SK-N-SH (cell line): ENCODE results near the gene SULF2. TPM values are rescaled to one million over a fixed set of nuclear protein-coding genes. Genes with fewer than 3 reads are reported as not detected.

ENCODE experiments used
- CTCF ChIA-PET: fragments of 300-600, 350-600 bp; formaldehyde crosslinking; extraction: SDS; loops from one replicate; lab custom pipeline; 2021; lab: Yijun Ruan, JAX
- POLR2A ChIA-PET: fragments of 350-600 bp; sonication (Branson Sonifier 250); formaldehyde crosslinking; extraction: SDS; loops from one replicate; lab custom pipeline; 2020; ENCODE audit warnings: antibody characterized with exemption, inconsistent platforms; lab: Yijun Ruan, JAX
- DNase-seq: peaks from one replicate; pipeline ENCODE4 v3.0.0; 2012
- H2AFZ ChIP-seq: fragments of 200-600 bp; sonication (generic); 2 replicates; pipeline ENCODE4 v1.8.1; 2016; ENCODE audit warnings: antibody characterized with exemption, mild to moderate bottlenecking, low read depth
- H3F3A ChIP-seq: fragments of 200-600 bp; sonication (generic); replicated peaks from 2 replicates; pipeline ENCODE3; 2016; ENCODE audit warnings: antibody characterized with exemption, mild to moderate bottlenecking; ENCODE audit not compliant: insufficient read depth
- H3K27ac ChIP-seq, 2 experiments: fragments of 200-500 bp in 1 of 2; fragments of 200-600 bp in 1 of 2; sonication (Bioruptor generic) in 1 of 2; sonication (generic), shearing (Covaris generic) in 1 of 2; 2 replicates each; pipeline versions ENCODE4 v1.5.1 to v1.6.1; 2014 to 2016; ENCODE audit warnings: low read depth in 2 of 2, inconsistent platforms in 1 of 2, low read length in 1 of 2, mild to moderate bottlenecking in 1 of 2, mixed read lengths in 1 of 2
- H3K27me3 ChIP-seq: fragments of 200-600 bp; sonication (generic), shearing (Covaris generic); 2 replicates; pipeline ENCODE4 v1.6.1; 2016; ENCODE audit warnings: mixed run types; ENCODE audit not compliant: insufficient read depth
- H3K36me3 ChIP-seq, 2 experiments: fragments of 200-500 bp in 1 of 2; fragments of 200-600 bp in 1 of 2; sonication (Bioruptor generic) in 1 of 2; sonication (generic) in 1 of 2; replicated peaks in 1 of 2; 2 replicates each; pipeline versions ENCODE3 to v1.5.1; 2014 to 2016; ENCODE audit warnings: low read length in 1 of 2, mild to moderate bottlenecking in 1 of 2; ENCODE audit not compliant: insufficient read depth in 2 of 2, control insufficient read depth in 1 of 2
- H3K4me1 ChIP-seq, 2 experiments: fragments of 200-500 bp in 1 of 2; fragments of 200-600 bp in 1 of 2; sonication (Bioruptor generic) in 1 of 2; sonication (generic), shearing (Covaris generic) in 1 of 2; 2 replicates each; pipeline versions ENCODE4 v1.5.1 to v1.6.1; 2014 to 2016; ENCODE audit warnings: low read depth in 1 of 2, low read length in 1 of 2, mixed run types in 1 of 2; ENCODE audit not compliant: insufficient read depth in 2 of 2, control insufficient read depth in 1 of 2
- H3K4me2 ChIP-seq: fragments of 200-600 bp; sonication (generic), shearing (Covaris generic); 2 replicates; pipeline ENCODE4 v1.6.1; 2017; ENCODE audit warnings: mixed run types
- H3K4me3 ChIP-seq, 2 experiments: fragments of 200-500 bp in 1 of 2; fragments of 200-600 bp in 1 of 2; sonication (Bioruptor generic) in 1 of 2; sonication (generic), shearing (Covaris generic) in 1 of 2; 2 replicates each; pipeline versions ENCODE4 v1.5.1 to v1.8.1; 2014 to 2016; ENCODE audit warnings: low read depth in 2 of 2, inconsistent platforms in 1 of 2, low read length in 1 of 2, mild to moderate bottlenecking in 1 of 2, mixed read lengths in 1 of 2, moderate library complexity in 1 of 2
- H3K79me2 ChIP-seq: fragments of 200-600 bp; sonication (generic); 2 replicates; pipeline ENCODE4 v1.8.1; 2017; ENCODE audit warnings: mild to moderate bottlenecking; ENCODE audit not compliant: insufficient read depth
- H3K9ac ChIP-seq: fragments of 200-600 bp; sonication (generic); 2 replicates; pipeline ENCODE4 v1.6.1; 2017; ENCODE audit warnings: mixed run types
- H3K9me2 ChIP-seq: fragments of 200-600 bp; sonication (generic); 2 replicates; pipeline ENCODE4 v1.6.1; 2017; ENCODE audit warnings: mixed run types
- H3K9me3 ChIP-seq: fragments of 200-600 bp; sonication (generic); 2 replicates; pipeline ENCODE4 v1.6.1; 2017; ENCODE audit warnings: mixed run types, mild to moderate bottlenecking, moderate library complexity
- H4K20me1 ChIP-seq: fragments of 200-600 bp; sonication (generic); 2 replicates; pipeline ENCODE4 v1.6.1; 2017; ENCODE audit warnings: mild to moderate bottlenecking, mixed run types; ENCODE audit not compliant: insufficient read depth
- CHD2 ChIP-seq: fragments of 150-350 bp; IDR thresholded peaks from 2 replicates; pipeline ENCODE4 v1.6.1; 2018; ENCODE audit warnings: low read length; ENCODE audit not compliant: partially characterized antibody
- ELF1 ChIP-seq: IDR thresholded peaks from 2 replicates; pipeline ENCODE4 v1.4.0; 2012
- EZH2phosphoT487 ChIP-seq: fragments of 200-600 bp; sonication (generic); IDR thresholded peaks from 2 replicates; pipeline ENCODE4 v1.6.1; 2017; ENCODE audit warnings: low read depth, mixed run types, mild to moderate bottlenecking, antibody characterized with exemption, moderate library complexity, borderline replicate concordance
- FOSL2 ChIP-seq: IDR thresholded peaks from 2 replicates; pipeline ENCODE4 v1.4.0; 2012; ENCODE audit warnings: low read depth, mild to moderate bottlenecking, moderate library complexity, borderline replicate concordance
- JUND ChIP-seq: IDR thresholded peaks from 2 replicates; pipeline ENCODE4 v1.4.0; 2012
- MEF2A ChIP-seq: IDR thresholded peaks from 2 replicates; pipeline ENCODE4 v1.4.0; 2012; ENCODE audit warnings: low read depth, borderline replicate concordance
- NRF1 ChIP-seq: IDR thresholded peaks from 2 replicates; pipeline ENCODE4 v1.6.1; 2012; ENCODE audit warnings: low read depth, mild to moderate bottlenecking, low read length
- POLR2AphosphoS5 ChIP-seq: IDR thresholded peaks from 2 replicates; pipeline ENCODE4 v1.6.1; 2012; ENCODE audit warnings: low read depth, low read length
- RAD21 ChIP-seq: IDR thresholded peaks from 2 replicates; pipeline ENCODE4 v1.6.1; 2012; ENCODE audit warnings: mild to moderate bottlenecking, low read length
- RCOR1 ChIP-seq: fragments of 150-350 bp; IDR thresholded peaks from 2 replicates; pipeline ENCODE4 v1.6.1; 2017; ENCODE audit warnings: antibody characterized with exemption, low read length
- RXRA ChIP-seq: IDR thresholded peaks from 2 replicates; pipeline ENCODE4 v1.4.0; 2012; ENCODE audit warnings: low read depth, mild to moderate bottlenecking, borderline replicate concordance
- SIN3A ChIP-seq: IDR thresholded peaks from 2 replicates; pipeline ENCODE4 v1.6.1; 2012; ENCODE audit warnings: low read depth, mild to moderate bottlenecking, low read length, moderate library complexity, borderline replicate concordance
- TAF1 ChIP-seq: IDR thresholded peaks from 2 replicates; pipeline ENCODE4 v1.6.1; 2012; ENCODE audit warnings: low read depth, mild to moderate bottlenecking, low read length, moderate library complexity, borderline replicate concordance
- TCF12 ChIP-seq: IDR thresholded peaks from 2 replicates; pipeline ENCODE4 v1.4.0; 2012
- USF2 ChIP-seq: fragments of 150-350 bp; IDR thresholded peaks from 2 replicates; pipeline ENCODE4 v1.6.1; 2017; ENCODE audit warnings: antibody characterized with exemption, low read length, low read depth, borderline replicate concordance
- WGBS: methylation state at CpG from one replicate; pipeline ENCODE4 v1.1.6; 2017; ENCODE audit warnings: low lambda C conversion rate; 5-methylcytosine and 5-hydroxymethylcytosine counted together
- polyA plus RNA-seq, 3 experiments: library from polyadenylated mRNA; depleted of rRNA; stranded (reverse); fragments of >200 nt; gene quantifications; 2 replicates each; pipeline ENCODE4 v1.2.3, GENCODE V29; 2012
- TF ChIP-seq, protein P1 (sequence below): fragments of 200-600 bp; sonication (generic); IDR thresholded peaks from 2 replicates; pipeline ENCODE4 v1.6.1; 2017; ENCODE audit warnings: antibody characterized with exemption, mild to moderate bottlenecking, moderate library complexity
- TF ChIP-seq, protein P2 (sequence below): IDR thresholded peaks from 2 replicates; pipeline ENCODE4 v1.4.0; 2012; ENCODE audit warnings: low read depth

SULF2 gene
- polyA plus RNA-seq, 1 of the 3 experiments (the other 2 are of a cell fraction) = 20.2 TPM

GRCh38 chr20:47665221-47665991 lies 119.9 kb downstream of the SULF2 start:
- Histone ChIP-seq H3K9me2 (no peaks in the 10 kb centered on the region), H3K9me3 (no peaks in the 10 kb centered on the region), H4K20me1 (no peaks in the 10 kb centered on the region), H3K9ac (no peak overlapping the region), H3K36me3 (peaks cover 0 to 16% of the 10 kb centered on the region in 2 experiments), H3K4me2 (no peak overlapping the region), H3K4me1 (peaks cover 3 to 4% of the 10 kb centered on the region in 2 experiments; a peak in 2 of 4 replicates), H3F3A (no peaks in the 10 kb centered on the region), H3K79me2 (no peaks in the 10 kb centered on the region), H3K4me3 (no peak overlapping the region), H3K27ac (no peak overlapping the region)
- no peak for DNase-seq
- POLR2A ChIA-PET = no interaction called here
- 96% methylated on average over 22 of the region's 27 CpGs for WGBS
- TF ChIP-seq TCF12 (no peak), RXRA (no peak), SIN3A (no peak), RCOR1 (no peak), MEF2A (no peak), USF2 (no peak), POLR2AphosphoS5 (no peak), JUND (no peak), NRF1 (no peak), EZH2phosphoT487 (no peak), RAD21 (no peak), FOSL2 (no peak)
- TF ChIP-seq, protein P1, sequence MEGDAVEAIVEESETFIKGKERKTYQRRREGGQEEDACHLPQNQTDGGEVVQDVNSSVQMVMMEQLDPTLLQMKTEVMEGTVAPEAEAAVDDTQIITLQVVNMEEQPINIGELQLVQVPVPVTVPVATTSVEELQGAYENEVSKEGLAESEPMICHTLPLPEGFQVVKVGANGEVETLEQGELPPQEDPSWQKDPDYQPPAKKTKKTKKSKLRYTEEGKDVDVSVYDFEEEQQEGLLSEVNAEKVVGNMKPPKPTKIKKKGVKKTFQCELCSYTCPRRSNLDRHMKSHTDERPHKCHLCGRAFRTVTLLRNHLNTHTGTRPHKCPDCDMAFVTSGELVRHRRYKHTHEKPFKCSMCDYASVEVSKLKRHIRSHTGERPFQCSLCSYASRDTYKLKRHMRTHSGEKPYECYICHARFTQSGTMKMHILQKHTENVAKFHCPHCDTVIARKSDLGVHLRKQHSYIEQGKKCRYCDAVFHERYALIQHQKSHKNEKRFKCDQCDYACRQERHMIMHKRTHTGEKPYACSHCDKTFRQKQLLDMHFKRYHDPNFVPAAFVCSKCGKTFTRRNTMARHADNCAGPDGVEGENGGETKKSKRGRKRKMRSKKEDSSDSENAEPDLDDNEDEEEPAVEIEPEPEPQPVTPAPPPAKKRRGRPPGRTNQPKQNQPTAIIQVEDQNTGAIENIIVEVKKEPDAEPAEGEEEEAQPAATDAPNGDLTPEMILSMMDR = no peak
- TF ChIP-seq, protein P2, sequence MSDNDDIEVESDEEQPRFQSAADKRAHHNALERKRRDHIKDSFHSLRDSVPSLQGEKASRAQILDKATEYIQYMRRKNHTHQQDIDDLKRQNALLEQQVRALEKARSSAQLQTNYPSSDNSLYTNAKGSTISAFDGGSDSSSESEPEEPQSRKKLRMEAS = no peak
- TF ChIP-seq, all 33 proteins: peak for 0
- CTCF ChIA-PET = interaction anchor here (0.7 to 24.9 kb wide), 6 partner anchors 12 to 958 kb away, joined by 3 to 437 read pairs (median 6); no protein-coding TSS in a partner anchor
- Histone ChIP-seq H3K27me3 (no peaks in the 10 kb centered on the region), H2AFZ (no peak overlapping the region)

DNA sequence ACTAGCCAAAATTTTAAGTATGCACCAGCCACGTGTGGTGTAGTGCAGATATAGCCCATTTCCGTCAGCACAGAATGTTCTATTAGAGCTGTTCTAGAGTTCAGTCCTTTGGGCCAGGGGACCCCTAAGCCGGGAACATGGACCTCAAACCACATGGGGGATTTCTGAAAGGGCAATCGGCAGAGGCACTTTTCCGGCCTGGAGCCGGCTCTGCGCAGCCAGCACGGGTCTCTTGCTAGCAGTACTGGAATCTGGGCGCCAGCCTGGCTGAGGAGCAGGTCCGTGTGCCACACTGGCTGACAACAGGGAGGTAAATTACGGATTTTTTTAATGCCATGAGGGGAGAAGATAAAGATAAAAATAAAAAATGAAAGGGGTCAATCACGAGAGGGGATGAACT lies 120.5 kb downstream of the SULF2 start:
- H3K4me1 ChIP-seq = peaks cover 3 to 4% of the 10 kb centered on the region in 2 experiments; a peak in 2 of 4 replicates
- H3K36me3 ChIP-seq = peaks cover 0 to 21% of the 10 kb centered on the region in 2 experiments
- no peaks in the 10 kb centered on the region for H3K9me3 ChIP-seq
- H3K79me2 ChIP-seq = no peaks in the 10 kb centered on the region
- WGBS = 90% methylated on average over 12 of the region's 12 CpGs
- CTCF ChIA-PET = interaction anchor here (0.6 to 24.9 kb wide), 23 partner anchors 9 to 958 kb away, joined by 3 to 437 read pairs (median 5); no protein-coding TSS in a partner anchor
- DNase-seq = no peak
- no peaks in the 10 kb centered on the region for H4K20me1 ChIP-seq
- H3K27me3 ChIP-seq = no peaks in the 10 kb centered on the region
- POLR2A ChIA-PET = no interaction called here
- no peaks in the 10 kb centered on the region for H3F3A ChIP-seq
- no peak overlapping the region for H3K4me3 ChIP-seq
- H3K27ac ChIP-seq = no peak overlapping the region
- no peak overlapping the region for H3K4me2 ChIP-seq
- TF ChIP-seq TAF1 = no peak
- TF ChIP-seq JUND = no peak
- no peak for TF ChIP-seq CHD2
- TF ChIP-seq FOSL2 = no peak
- TF ChIP-seq ELF1 = no peak
- no peak overlapping the region for H2AFZ ChIP-seq
- no peak overlapping the region for H3K9ac ChIP-seq
- no peaks in the 10 kb centered on the region for H3K9me2 ChIP-seq
